ENCODE measurements around the gene GNG14. TPM values are rescaled to one million over a fixed set of nuclear protein-coding genes. Genes with fewer than 3 reads are reported as not detected.

The GNG14 gene
- total RNA-seq (not detected in 2 replicates), polyA plus RNA-seq (not detected in 2 replicates), polyA minus RNA-seq (ENCODE audit: low replicate concordance) (2.9 TPM in 1 of 2 replicates, not detected in the other)
- polyA plus RNA-seq (2012), result not detected in 2 replicates

GRCh38 chr19:12687496-12688196 is at the start of gene GNG14:
Gene GNG14 (plus strand): TSS chr19:12687998. CDS start chr19:12688049, 51 bp downstream.
- TF ChIP-seq EZH2 (IDR thresholded peaks at IDR 0.05; ENCODE audit: low read length, missing control alignments) (no peak), CTCF (conservative IDR thresholded peaks at IDR 0.05 in 1 of 2, IDR thresholded peaks at IDR 0.05 in 1 of 2; ENCODE audit: low read depth in 1 of 2, low read length in 2 of 2) (no peak)
- Histone ChIP-seq H2AFZ (ENCODE audit: low read length) (no peak within 1 kb of the TSS), H3K9me3 (ENCODE audit: control insufficient read depth, insufficient read depth, low read depth, low read length) (no peaks in the 10 kb centered on the region), H3K36me3 (ENCODE audit: control insufficient read depth, insufficient read depth, low read length) (no peaks in the 10 kb centered on the region), H3K79me2 (ENCODE audit: control insufficient read depth, insufficient read depth, low read length) (no peaks in the 10 kb centered on the region), H3K4me3 (replicated peaks in 1 of 4; ENCODE audit: control extremely low read depth in 1 of 4, insufficient read depth in 1 of 4, low read depth in 3 of 4, low read length in 4 of 4) (no peak within 1 kb of the TSS), H3K27ac (ENCODE audit: insufficient read depth, low read length) (no peak within 1 kb of the TSS), H4K20me1 (ENCODE audit: control insufficient read depth, extremely low read depth, insufficient read depth, low read length) (no peaks in the 10 kb centered on the region), H3K27me3 (ENCODE audit: control insufficient read depth, insufficient read depth, low read length) (no peaks in the 10 kb centered on the region), H3K4me2 (ENCODE audit: extremely low read depth, insufficient read depth, low read length) (no peak within 1 kb of the TSS), H3K4me1 (ENCODE audit: control insufficient read depth, extremely low read depth, insufficient read depth, low read length) (no peaks in the 10 kb centered on the region), H3K9ac (ENCODE audit: insufficient read depth, low read length) (no peak within 1 kb of the TSS)
- DNase-seq (ENCODE audit: low read depth in 2 of 2), result no peak

- no peaks in the 10 kb centered on the region for H3K36me3 ChIP-seq (ENCODE audit: control insufficient read depth, insufficient read depth, low read length)
- no peak overlapping the region for H3K4me2 ChIP-seq (ENCODE audit: extremely low read depth, insufficient read depth, low read length)
- no peaks in the 10 kb centered on the region for H3K9me3 ChIP-seq (ENCODE audit: control insufficient read depth, insufficient read depth, low read depth, low read length)
- H3K4me3 ChIP-seq (replicated peaks in 1 of 4; ENCODE audit: control extremely low read depth in 1 of 4, insufficient read depth in 1 of 4, low read depth in 3 of 4, low read length in 4 of 4), result no peak overlapping the region
- no peaks in the 10 kb centered on the region for H3K4me1 ChIP-seq (ENCODE audit: control insufficient read depth, extremely low read depth, insufficient read depth, low read length)
- H2AFZ ChIP-seq (ENCODE audit: low read length), result no peak overlapping the region
- H3K9ac ChIP-seq (ENCODE audit: insufficient read depth, low read length), result no peak overlapping the region
- H3K27ac ChIP-seq (ENCODE audit: insufficient read depth, low read length), result no peak overlapping the region
- no peaks in the 10 kb centered on the region for H4K20me1 ChIP-seq (ENCODE audit: control insufficient read depth, extremely low read depth, insufficient read depth, low read length)
- H3K79me2 ChIP-seq (ENCODE audit: control insufficient read depth, insufficient read depth, low read length), result no peaks in the 10 kb centered on the region
- no peak for DNase-seq (ENCODE audit: low read depth in 2 of 2)
- H3K27me3 ChIP-seq (ENCODE audit: control insufficient read depth, insufficient read depth, low read length), result no peaks in the 10 kb centered on the region
- TF ChIP-seq EZH2 (IDR thresholded peaks at IDR 0.05; ENCODE audit: low read length, missing control alignments), result no peak
- TF ChIP-seq CTCF (conservative IDR thresholded peaks at IDR 0.05 in 1 of 2, IDR thresholded peaks at IDR 0.05 in 1 of 2; ENCODE audit: low read depth in 1 of 2, low read length in 2 of 2), result no peak
Observed at GRCh38 chr19:12638611-12639182, 49.1 kb upstream of the GNG14 start.

GRCh38 chr19:12639901-12640613 is 47.7 kb upstream of the GNG14 start:
- Histone ChIP-seq H3K9me3 (ENCODE audit: control insufficient read depth, insufficient read depth, low read depth, low read length) (no peaks in the 10 kb centered on the region), H3K27ac (ENCODE audit: insufficient read depth, low read length) (no peak overlapping the region), H3K4me2 (ENCODE audit: extremely low read depth, insufficient read depth, low read length) (peak overlapping the region; percentile 57), H3K27me3 (ENCODE audit: control insufficient read depth, insufficient read depth, low read length) (no peaks in the 10 kb centered on the region), H2AFZ (ENCODE audit: low read length) (peak overlapping the region; percentile 65), H3K4me3 (replicated peaks in 1 of 4; ENCODE audit: control extremely low read depth in 1 of 4, insufficient read depth in 1 of 4, low read depth in 3 of 4, low read length in 4 of 4) (peak overlapping the region in 1 of 4 experiments; percentile 25), H3K79me2 (ENCODE audit: control insufficient read depth, insufficient read depth, low read length) (no peaks in the 10 kb centered on the region), H3K36me3 (ENCODE audit: control insufficient read depth, insufficient read depth, low read length) (no peaks in the 10 kb centered on the region), H3K9ac (ENCODE audit: insufficient read depth, low read length) (no peak overlapping the region), H4K20me1 (ENCODE audit: control insufficient read depth, extremely low read depth, insufficient read depth, low read length) (no peaks in the 10 kb centered on the region), H3K4me1 (ENCODE audit: control insufficient read depth, extremely low read depth, insufficient read depth, low read length) (no peaks in the 10 kb centered on the region)
- TF ChIP-seq EZH2 (IDR thresholded peaks at IDR 0.05; ENCODE audit: low read length, missing control alignments) (no peak), CTCF (conservative IDR thresholded peaks at IDR 0.05 in 1 of 2, IDR thresholded peaks at IDR 0.05 in 1 of 2; ENCODE audit: low read depth in 1 of 2, low read length in 2 of 2) (peak; percentile 62 to 79)
- DNase-seq (ENCODE audit: low read depth in 2 of 2), result peak; percentile 69 to 76

Measured in fibroblast of lung (primary cell).